Measurements from ENCODE around the gene BCAT1.
"Not testable (repeated sequence)": the region's sequence is repeated elsewhere in the genome, so short reads cannot be mapped to it uniquely, and the experiment has no call there.

BCAT1 gene

DNA sequence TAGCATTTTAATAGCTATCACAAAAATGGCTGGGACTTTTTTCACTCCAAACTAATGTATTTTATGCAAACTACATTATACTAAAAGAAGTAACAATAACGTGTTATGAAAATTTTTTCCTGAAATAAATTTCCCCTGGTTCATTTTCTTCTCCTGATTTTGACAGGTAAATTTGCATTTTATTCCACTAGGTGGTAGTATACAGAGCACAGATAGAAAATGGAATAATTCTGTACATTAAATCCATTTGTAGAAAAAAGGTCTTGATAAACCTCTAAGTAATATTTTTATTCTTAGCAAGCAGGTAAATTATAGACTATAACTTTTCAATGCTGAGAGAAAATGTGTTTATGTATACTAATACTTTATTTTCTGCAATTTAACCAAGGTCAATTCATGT is 96.5 kb downstream of the BCAT1 start:
- Histone ChIP-seq H3K9me3 (ENCODE audit: low read length) (no peaks in the 10 kb centered on the region), H3K36me3 (ENCODE audit: insufficient read depth, low read length) (no peaks in the 10 kb centered on the region), H3K9ac (ENCODE audit: low read length) (no peak overlapping the region), H2AFZ (ENCODE audit: low read length) (no peak overlapping the region), H3K9me2 (ENCODE audit: low read depth, low read length) (no peaks in the 10 kb centered on the region), H3K4me3 (ENCODE audit: low read depth, low read length, poor library complexity, severe bottlenecking) (no peak overlapping the region), H3K4me1 (ENCODE audit: insufficient read depth, low read length, severe bottlenecking) (no peaks in the 10 kb centered on the region), H3F3A (ENCODE audit: insufficient read depth, low read length) (no peaks in the 10 kb centered on the region), H4K20me1 (ENCODE audit: insufficient read depth, low read length) (no peaks in the 10 kb centered on the region), H3K4me2 (ENCODE audit: low read length) (no peak overlapping the region), H3K27ac (ENCODE audit: low read depth, low read length, poor library complexity, severe bottlenecking) (no peak overlapping the region), H3K79me2 (ENCODE audit: insufficient read depth, low read length) (no peaks in the 10 kb centered on the region), H3K27me3 (ENCODE audit: insufficient read depth, low read length) (no peaks in the 10 kb centered on the region)
- TF ChIP-seq, protein P1, sequence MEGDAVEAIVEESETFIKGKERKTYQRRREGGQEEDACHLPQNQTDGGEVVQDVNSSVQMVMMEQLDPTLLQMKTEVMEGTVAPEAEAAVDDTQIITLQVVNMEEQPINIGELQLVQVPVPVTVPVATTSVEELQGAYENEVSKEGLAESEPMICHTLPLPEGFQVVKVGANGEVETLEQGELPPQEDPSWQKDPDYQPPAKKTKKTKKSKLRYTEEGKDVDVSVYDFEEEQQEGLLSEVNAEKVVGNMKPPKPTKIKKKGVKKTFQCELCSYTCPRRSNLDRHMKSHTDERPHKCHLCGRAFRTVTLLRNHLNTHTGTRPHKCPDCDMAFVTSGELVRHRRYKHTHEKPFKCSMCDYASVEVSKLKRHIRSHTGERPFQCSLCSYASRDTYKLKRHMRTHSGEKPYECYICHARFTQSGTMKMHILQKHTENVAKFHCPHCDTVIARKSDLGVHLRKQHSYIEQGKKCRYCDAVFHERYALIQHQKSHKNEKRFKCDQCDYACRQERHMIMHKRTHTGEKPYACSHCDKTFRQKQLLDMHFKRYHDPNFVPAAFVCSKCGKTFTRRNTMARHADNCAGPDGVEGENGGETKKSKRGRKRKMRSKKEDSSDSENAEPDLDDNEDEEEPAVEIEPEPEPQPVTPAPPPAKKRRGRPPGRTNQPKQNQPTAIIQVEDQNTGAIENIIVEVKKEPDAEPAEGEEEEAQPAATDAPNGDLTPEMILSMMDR (IDR thresholded peaks at IDR 0.05; ENCODE audit: low read length), result peak; percentile 37
- TF ChIP-seq EZH2 (IDR thresholded peaks at IDR 0.05; ENCODE audit: borderline replicate concordance, low read length), result no peak

- H3K9ac ChIP-seq (ENCODE audit: low read length); H3K79me2 ChIP-seq (ENCODE audit: insufficient read depth, low read length); H4K20me1 ChIP-seq (ENCODE audit: insufficient read depth, low read length); H2AFZ ChIP-seq (ENCODE audit: low read length); H3K9me2 ChIP-seq (ENCODE audit: low read depth, low read length); H3K9me3 ChIP-seq (ENCODE audit: low read length); H3K4me3 ChIP-seq (ENCODE audit: low read depth, low read length, poor library complexity, severe bottlenecking); H3K27me3 ChIP-seq (ENCODE audit: insufficient read depth, low read length); H3K36me3 ChIP-seq (ENCODE audit: insufficient read depth, low read length); H3K27ac ChIP-seq (ENCODE audit: low read depth, low read length, poor library complexity, severe bottlenecking); H3F3A ChIP-seq (ENCODE audit: insufficient read depth, low read length); H3K4me2 ChIP-seq (ENCODE audit: low read length); H3K4me1 ChIP-seq (ENCODE audit: insufficient read depth, low read length, severe bottlenecking): not testable (repeated sequence)
Observed at GRCh38 chr12:24851883-24852282, 97.0 kb downstream of the BCAT1 start.

GRCh38 chr12:24851341-24851740 is 97.6 kb downstream of the BCAT1 start:
- TF ChIP-seq, protein P1 (IDR thresholded peaks at IDR 0.05; ENCODE audit: low read length), result no peak
- no peak for TF ChIP-seq EZH2 (IDR thresholded peaks at IDR 0.05; ENCODE audit: borderline replicate concordance, low read length)
- no peaks in the 10 kb centered on the region for H3K4me1 ChIP-seq (ENCODE audit: insufficient read depth, low read length, severe bottlenecking)
- H3K4me3 ChIP-seq (ENCODE audit: low read depth, low read length, poor library complexity, severe bottlenecking), result no peak overlapping the region
- no peak overlapping the region for H3K9ac ChIP-seq (ENCODE audit: low read length)
- H3K27ac ChIP-seq (ENCODE audit: low read depth, low read length, poor library complexity, severe bottlenecking), result no peak overlapping the region
- H3K36me3 ChIP-seq (ENCODE audit: insufficient read depth, low read length), result no peaks in the 10 kb centered on the region
- H3K27me3 ChIP-seq (ENCODE audit: insufficient read depth, low read length), result no peaks in the 10 kb centered on the region
- H3K4me2 ChIP-seq (ENCODE audit: low read length), result no peak overlapping the region
- H3K79me2 ChIP-seq (ENCODE audit: insufficient read depth, low read length), result no peaks in the 10 kb centered on the region
- H3K9me3 ChIP-seq (ENCODE audit: low read length), result no peaks in the 10 kb centered on the region
- H4K20me1 ChIP-seq (ENCODE audit: insufficient read depth, low read length), result no peaks in the 10 kb centered on the region
- H3K9me2 ChIP-seq (ENCODE audit: low read depth, low read length), result no peaks in the 10 kb centered on the region
- H3F3A ChIP-seq (ENCODE audit: insufficient read depth, low read length), result no peaks in the 10 kb centered on the region
- H2AFZ ChIP-seq (ENCODE audit: low read length), result no peak overlapping the region

GRCh38 chr12:24850496-24850895 is 98.4 kb downstream of the BCAT1 start:
- Histone ChIP-seq H3K9me3 (ENCODE audit: low read length) (no peaks in the 10 kb centered on the region), H3K4me3 (ENCODE audit: low read depth, low read length, poor library complexity, severe bottlenecking) (no peak overlapping the region), H3K27me3 (ENCODE audit: insufficient read depth, low read length) (no peaks in the 10 kb centered on the region), H3F3A (ENCODE audit: insufficient read depth, low read length) (no peaks in the 10 kb centered on the region), H3K4me2 (ENCODE audit: low read length) (no peak overlapping the region), H3K9me2 (ENCODE audit: low read depth, low read length) (no peaks in the 10 kb centered on the region), H3K9ac (ENCODE audit: low read length) (no peak overlapping the region), H3K27ac (ENCODE audit: low read depth, low read length, poor library complexity, severe bottlenecking) (no peak overlapping the region), H3K36me3 (ENCODE audit: insufficient read depth, low read length) (no peaks in the 10 kb centered on the region), H3K79me2 (ENCODE audit: insufficient read depth, low read length) (no peaks in the 10 kb centered on the region), H3K4me1 (ENCODE audit: insufficient read depth, low read length, severe bottlenecking) (no peaks in the 10 kb centered on the region), H4K20me1 (ENCODE audit: insufficient read depth, low read length) (no peaks in the 10 kb centered on the region), H2AFZ (ENCODE audit: low read length) (no peak overlapping the region)
- TF ChIP-seq, protein P1 (IDR thresholded peaks at IDR 0.05; ENCODE audit: low read length), result no peak
- TF ChIP-seq EZH2 (IDR thresholded peaks at IDR 0.05; ENCODE audit: borderline replicate concordance, low read length), result no peak

Data from OCI-LY1 (cell line).